ENCODE measurements around the gene MAPT.
"Not testable (repeated sequence)": the region's sequence is repeated elsewhere in the genome, so short reads cannot be mapped to it uniquely, and the experiment has no call there.

DNA sequence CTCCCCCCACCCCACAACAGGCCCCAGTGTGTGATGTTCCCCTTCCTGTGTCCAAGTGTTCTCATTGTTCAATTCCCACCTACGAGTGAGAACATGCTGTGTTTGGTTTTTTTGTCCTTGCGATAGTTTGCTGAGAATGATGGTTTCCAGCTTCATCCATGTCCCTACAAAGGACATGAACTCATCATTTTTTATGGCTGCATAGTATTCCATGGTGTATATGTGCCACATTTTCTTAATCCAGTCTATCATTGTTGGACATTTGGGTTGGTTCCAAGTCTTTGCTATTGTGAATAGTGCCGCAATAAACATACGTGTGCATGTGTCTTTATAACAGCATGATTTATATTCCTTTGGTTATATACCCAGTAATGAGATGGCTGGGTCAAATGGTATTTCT, 62.4 kb downstream of the MAPT start:
- not testable (repeated sequence) for TF ChIP-seq ZNF274 (IDR thresholded peaks at IDR 0.05; ENCODE audit: low read depth, low read length); YY1 (IDR thresholded peaks at IDR 0.05; ENCODE audit: insufficient read depth, insufficient read length); SUZ12 (IDR thresholded peaks at IDR 0.05; ENCODE audit: extremely low read depth, insufficient read depth, insufficient read length)

Measured in NT2/D1 (cell line).